CD4-positive, alpha-beta T cell treated with Interleukin-17A for 1 hour (primary cell): ENCODE data around the gene PACRG.

Experiments used
- DNase-seq: peaks from one replicate; pipeline ENCODE4 v3.0.0-alpha.2; 2020

PACRG gene

DNA sequence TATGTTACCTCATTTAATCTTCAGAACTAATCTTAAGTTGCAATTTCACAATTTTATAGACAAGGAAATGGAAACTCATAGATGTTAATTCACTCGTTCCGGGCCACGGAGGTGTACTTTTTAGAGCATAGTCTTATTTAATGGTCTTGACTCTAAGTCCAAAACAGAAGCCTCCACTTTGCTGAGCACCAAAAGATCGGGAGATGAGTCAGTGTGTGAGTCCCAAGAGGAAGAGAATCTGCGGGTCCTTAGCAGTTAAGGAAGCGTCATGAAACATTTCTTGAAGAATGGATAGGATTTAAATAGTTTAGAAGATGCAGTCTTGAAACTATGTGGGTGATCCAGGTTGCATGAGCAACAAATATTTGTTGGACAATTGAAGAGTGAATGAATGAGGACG lies 454.9 kb downstream of the PACRG start:
- no peak for DNase-seq

DNA sequence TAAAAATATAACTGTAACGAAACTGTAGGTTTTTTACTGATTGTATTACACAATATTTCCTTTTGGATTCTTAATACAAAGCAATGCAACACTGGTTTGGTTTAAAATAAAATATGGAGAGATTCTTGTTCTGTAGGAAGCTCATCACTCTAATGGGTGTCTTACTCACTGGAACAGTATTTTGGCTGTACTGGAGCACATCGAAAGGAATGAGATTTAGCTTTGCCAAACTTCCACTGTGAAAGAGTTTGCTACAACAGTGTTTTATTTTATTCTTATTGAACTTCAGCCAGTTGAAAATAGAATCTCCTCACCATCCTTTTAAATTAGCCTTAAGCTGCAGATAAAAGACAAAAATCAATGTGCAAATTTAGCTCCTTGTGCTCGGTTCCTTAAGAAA lies 456.0 kb downstream of the PACRG start:
- no peak for DNase-seq

- DNase-seq, result no peak
Measured at GRCh38 chr6:163185744-163186143, 458.0 kb downstream of the PACRG start.

GRCh38 chr6:163186527-163186926 lies 458.8 kb downstream of the PACRG start:
- no peak for DNase-seq

- DNase-seq, result no peak
Measured at GRCh38 chr6:163187201-163187600, 459.4 kb downstream of the PACRG start.

GRCh38 chr6:163187606-163188005 lies 459.8 kb downstream of the PACRG start:
- DNase-seq, result no peak

DNA sequence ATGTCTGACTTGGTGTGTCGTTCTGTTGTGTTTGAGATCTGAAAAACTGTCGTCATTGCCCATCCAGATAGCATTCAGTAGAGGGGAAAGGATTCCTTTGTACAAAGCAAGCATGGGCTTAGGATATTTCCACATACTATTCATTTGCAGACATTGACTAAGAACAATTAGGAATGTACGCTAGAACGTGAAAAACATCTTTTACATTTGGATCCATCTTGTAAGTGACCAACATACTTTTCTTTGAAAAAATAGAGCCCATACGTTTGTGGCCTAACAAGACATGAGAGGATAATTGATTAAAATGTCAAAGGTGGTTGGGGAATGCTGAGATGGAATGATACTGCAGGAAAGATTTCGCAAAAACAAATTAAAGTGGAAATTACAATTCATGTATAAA lies 461.0 kb downstream of the PACRG start:
- DNase-seq, result no peak

DNA sequence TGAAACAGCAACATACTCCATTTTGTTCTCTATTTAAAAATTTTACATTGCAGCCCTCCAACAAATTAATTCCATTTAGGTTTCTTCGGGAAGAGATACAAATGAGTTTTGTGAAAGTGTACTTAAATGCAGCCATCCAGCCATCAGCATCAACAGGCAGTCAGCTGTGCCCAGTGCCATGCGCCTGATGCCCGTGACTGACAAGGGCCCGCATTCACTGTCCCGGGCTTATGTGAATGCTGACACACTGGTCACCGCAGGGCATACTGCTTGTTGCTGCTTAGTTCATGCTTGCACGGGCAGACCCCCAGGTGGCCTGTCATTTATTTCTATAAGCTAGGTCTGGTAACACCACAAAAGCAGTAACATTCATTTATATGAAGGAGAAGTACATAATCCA lies 461.8 kb downstream of the PACRG start:
- DNase-seq, result no peak

DNA sequence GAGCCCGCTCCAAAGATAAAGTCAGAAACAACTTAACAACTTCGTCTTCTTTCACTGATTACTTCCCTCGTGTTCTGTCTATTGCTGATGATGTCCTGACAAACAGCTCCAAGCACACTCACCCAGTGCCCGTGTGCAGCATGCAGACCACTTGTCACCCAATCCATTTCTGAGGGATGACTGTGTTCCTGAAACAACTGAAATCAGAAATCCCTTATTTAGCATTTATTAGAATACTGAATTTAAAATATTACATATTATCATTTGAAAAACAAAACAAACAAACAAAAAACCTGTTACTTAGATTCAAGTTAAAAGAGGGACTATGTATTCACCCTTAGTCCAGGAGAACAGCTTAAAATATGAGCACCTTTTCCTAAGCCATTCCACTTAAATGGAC lies 463.0 kb downstream of the PACRG start:
- no peak for DNase-seq

GRCh38 chr6:163191704-163192537 lies 464.1 kb downstream of the PACRG start:
- DNase-seq, result no peak

DNA sequence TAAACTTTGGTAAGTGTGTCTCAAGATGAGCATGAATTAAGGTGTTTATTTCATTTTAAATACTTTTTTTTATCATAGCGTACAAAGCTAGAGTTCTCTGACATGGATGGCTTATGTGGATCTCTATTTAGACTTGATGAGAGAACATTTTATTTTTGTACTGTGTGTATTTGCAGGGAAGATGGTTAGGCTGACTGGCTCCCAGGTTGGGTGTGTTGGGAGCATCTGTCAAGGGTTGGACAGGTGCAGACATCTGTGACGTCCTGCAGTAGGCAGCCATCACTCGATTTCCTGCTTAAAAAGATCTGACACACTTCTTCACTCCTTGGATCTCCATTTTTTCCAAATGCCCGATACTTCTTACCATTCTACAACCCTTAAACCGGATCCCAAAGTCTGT lies 464.8 kb downstream of the PACRG start:
- no peak for DNase-seq

GRCh38 chr6:163193326-163193725 lies 465.6 kb downstream of the PACRG start:
- no peak for DNase-seq

DNA sequence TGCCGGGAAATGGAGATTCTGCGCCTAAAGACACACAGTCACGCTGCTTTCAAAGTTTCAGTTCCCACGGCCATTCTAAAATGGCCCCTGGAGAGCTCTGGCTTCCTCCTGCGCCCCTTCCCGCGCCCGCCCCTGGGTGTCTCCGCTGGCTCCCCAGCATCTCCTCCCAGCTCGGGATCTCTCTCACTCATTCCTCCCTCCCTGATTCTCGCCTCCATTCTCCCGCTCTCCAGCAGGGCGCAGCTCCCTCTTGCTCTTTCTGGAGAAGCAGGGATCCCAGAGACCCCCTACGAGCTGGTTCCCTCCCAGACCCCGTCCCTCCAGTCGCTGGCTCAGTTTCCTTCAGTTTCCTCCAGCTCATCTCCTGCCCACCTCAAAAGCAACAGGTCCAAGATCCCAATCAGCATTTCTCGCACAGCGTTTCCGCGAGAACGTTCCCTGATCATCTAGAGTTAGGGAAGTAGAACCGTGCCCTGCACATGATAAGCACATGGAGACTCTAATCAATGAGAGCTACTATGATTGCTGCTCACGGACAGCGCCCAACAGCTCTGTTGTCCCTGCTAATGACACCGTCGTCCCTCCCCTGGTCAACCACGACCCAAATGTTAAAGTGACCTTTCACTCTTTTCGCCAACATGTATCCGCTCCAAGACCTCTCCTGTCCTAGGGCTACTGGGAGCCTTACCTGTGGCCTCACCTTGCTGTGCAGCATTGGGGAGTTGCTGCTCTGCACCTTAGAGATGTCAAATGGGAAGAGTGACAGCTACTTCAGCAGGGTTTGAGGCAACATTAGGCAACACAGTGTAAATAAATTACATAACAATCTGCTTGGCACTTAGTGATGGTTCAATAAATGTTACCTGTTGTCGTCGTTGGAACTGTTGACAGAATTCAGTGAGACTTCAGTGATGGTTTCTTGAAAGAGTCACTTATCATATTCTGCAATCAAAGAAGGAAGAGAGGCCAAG lies 468.2 kb downstream of the PACRG start:
- DNase-seq, result no peak

- DNase-seq, result no peak
Measured at GRCh38 chr6:163197839-163198238, 470.1 kb downstream of the PACRG start.

DNA sequence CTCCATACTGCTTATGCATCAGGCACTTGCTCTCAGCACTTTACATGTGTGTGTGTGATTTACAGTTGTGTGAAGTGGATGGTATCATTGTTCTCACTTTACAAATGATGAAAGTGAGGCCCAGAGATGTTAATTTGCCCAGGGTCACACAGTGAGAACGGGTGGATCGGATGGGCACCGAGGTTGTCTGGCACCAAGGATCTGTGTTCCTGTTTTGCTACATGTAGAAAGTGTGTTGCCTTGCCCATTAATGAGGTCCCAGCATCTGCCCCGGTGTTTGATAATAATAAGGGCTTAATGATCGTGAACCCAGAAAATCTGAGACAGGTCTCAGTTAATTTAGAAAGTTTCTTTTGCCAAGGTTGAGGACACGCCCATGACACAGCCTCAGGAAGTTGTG lies 470.6 kb downstream of the PACRG start:
- DNase-seq, result no peak

DNA sequence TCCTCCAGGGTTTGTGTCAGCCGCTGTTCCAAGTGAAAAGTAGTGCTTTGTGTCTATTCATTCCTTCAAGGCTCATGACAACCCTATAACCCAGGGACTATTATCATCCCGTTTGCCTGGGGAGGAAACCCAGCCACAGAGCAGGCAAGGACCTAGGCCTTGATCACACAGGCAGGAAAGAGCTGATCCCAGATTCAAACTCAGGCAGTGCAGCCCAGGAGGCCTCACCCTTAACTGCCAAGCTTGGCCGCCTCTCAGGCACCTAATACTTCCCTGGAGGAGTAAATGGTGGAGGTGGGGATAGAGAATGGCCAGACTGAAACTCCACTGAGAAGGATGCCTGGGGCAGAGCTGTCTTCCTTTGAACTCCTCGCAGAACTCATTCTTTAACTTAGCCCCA lies 471.6 kb downstream of the PACRG start:
- no peak for DNase-seq

DNA sequence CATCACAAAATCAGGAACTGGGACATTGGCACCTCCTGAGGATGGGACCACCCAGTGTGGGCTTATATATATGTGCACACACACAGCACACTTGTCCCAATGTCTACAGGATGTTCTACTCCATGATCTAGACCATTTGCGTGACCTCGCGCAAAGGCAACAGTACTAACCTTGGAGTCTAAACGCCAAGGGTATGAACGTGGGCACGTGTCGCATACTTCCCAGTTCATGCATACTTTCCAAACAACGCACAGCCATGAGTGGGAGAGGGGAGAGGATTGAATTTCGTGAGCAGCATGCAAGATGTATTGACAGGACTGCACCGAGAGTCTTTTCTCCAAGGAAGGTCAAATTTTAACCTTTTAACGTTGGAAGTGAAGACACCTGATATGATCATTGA lies 472.5 kb downstream of the PACRG start:
- DNase-seq, result no peak

- no peak for DNase-seq
Measured at GRCh38 chr6:163200694-163201093, 472.9 kb downstream of the PACRG start.

DNA sequence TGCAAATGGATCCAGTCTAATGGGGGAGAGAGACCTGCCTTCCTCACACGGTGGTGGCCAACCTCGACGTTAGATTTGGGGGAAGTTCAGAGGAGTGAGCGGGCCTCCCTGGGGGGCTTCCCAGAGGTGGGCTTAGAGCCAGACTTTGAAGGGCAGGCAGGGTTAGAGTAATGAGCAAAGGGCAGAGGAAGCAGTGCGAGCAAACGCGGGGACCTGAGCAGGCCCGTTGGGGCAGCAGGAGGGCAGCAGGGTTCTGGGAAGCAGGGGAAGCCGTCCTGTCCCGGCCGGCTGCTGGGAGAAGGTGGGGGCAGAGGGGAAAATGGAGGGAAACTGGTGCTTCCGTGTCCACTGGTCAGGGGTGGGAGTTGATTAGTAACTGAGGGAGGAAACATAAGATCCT lies 474.1 kb downstream of the PACRG start:
- no peak for DNase-seq

GRCh38 chr6:163206196-163206595 lies 478.4 kb downstream of the PACRG start:
- no peak for DNase-seq

DNA sequence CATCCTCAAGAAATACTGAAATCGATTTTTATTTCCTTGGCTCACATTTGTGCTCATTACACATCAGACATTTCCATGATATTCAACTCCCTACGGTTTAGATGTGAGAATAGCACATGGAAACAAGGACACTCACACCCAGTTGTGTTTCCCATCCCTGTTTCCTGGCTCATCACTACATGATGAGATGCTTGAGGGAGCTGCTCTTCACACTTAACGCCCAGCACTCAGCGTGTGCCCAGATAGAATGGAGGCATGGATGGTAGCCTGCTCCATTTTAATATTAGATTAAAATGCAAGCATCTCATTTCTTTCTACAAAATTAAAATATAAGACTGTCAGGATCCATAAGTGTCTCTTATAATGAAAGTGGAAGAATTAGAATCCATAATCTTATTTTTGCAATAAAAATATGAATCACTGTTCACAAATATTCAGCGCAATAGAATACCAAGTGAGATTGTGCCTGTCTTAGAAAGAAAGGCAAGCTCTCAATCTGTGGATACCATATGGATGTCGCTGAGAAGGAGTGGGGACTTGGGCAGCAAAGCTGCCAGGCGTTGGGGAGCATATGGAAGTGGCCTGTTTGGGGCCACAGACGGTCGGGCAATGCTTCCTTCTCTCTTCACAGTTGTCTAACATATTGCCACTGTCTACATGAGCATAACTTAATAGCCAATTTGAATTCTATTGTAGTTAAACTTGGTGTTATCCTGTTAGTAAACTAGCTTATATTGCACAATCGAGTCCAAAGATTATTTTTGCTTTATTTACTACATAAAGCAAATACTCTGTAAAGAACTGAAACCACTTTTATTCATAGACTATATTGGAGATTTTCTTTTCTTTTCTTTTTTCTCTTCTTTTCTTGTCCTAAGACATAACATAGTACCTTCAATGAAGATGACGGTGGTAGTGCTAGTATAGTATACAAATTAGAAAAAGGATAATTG lies 479.9 kb downstream of the PACRG start:
- DNase-seq, result no peak

GRCh38 chr6:163209005-163209404 lies 481.2 kb downstream of the PACRG start:
- DNase-seq, result no peak

GRCh38 chr6:163212123-163212522 lies 484.3 kb downstream of the PACRG start:
- DNase-seq, result no peak
